EH (cell line): ENCODE results near the gene POMGNT1.
"Not testable (repeated sequence)": the region's sequence is repeated elsewhere in the genome, so short reads cannot be mapped to it uniquely, and the experiment has no call there.

Source experiments
- DNase-seq: peaks from one replicate; pipeline ENCODE4 v3.0.0-alpha.2; 2015; ENCODE audit warnings: low read depth

POMGNT1 gene

DNA sequence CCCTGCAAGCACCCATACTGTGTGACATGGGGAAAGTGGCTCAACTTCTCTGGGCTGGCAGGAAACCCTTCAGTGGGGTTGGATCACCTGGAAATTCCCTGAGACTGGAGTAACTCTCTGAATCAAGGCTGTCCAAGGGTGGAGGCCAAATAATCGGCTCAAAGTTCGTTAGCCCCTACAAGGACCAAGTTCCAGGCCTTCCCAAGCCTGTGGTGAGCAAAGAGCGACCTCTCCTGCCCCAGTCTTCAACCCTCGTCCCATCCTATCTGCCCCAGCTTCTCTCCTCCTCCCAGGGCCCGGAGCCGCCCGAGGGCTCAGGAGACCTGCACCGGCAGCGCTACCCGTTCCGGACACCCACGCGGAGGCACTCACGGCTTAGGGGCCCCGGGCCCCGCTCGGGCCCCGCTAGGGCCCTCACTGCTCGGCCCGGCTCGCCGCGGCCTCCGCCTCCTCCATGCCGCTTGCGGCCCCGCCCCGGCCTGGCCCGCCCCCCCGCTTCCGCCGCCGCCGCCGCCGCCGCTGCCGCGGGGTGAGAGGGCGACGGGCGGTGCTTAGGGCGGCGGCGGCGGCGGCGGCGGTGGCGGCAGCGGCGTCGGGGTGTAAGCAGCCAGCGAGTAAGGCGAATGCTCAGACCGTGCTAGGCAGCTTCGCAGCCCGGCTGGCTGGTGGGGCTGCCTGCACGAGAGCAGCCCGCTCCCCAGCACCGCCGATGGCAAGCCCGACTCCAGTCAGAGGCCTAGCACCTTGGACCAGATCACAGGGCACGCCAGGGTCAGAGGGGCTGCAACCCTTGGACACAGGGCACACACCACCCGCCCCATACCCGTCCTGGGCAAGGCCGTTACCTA is at the start of gene POMGNT1:
Gene POMGNT1 (minus strand): TSS at position 471 of the 848 bp plus-strand sequence. CDS start 613 bp downstream, outside the sequence.
- peak; percentile 75 for DNase-seq

- peak; percentile 99 for DNase-seq
These were observed 49.3 kb upstream of the POMGNT1 start, which contains the start of gene RAD54L for GRCh38 chr1:46247436-46248121. TSS of gene RAD54L (plus strand) at chr1:46247763. CDS start at chr1:46248406, 643 bp downstream.

- DNase-seq, result peak; percentile 67
These were observed 48.6 kb upstream of the POMGNT1 start for GRCh38 chr1:46246548-46247435.

DNA sequence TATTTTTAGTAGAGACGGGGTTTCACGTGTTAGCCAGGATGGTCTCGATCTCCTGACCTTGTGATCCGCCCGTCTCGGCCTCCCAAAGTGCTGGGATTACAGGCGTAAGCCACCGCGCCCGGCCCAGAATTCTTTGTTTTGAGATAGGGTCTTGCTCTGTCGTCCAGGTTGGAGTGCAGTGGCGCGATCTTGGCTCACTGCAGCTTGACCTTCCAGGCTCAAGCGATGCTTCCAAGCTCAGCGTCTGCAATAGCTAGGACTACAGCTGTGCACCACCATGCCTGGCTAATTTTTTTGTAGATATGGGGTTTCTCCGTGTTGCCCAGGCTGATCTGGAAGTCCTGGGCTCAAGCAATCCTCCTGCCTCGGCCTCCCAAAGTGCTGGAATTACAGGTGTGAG is 47.9 kb upstream of the POMGNT1 start:
- not testable (repeated sequence) for DNase-seq

GRCh38 chr1:46244656-46245371 is 46.6 kb upstream of the POMGNT1 start:
- DNase-seq, result peak; percentile 48

- not testable (repeated sequence) for DNase-seq
These were observed 45.6 kb upstream of the POMGNT1 start for GRCh38 chr1:46243831-46244230.

GRCh38 chr1:46242918-46243317 is 44.7 kb upstream of the POMGNT1 start:
- no peak for DNase-seq

DNA sequence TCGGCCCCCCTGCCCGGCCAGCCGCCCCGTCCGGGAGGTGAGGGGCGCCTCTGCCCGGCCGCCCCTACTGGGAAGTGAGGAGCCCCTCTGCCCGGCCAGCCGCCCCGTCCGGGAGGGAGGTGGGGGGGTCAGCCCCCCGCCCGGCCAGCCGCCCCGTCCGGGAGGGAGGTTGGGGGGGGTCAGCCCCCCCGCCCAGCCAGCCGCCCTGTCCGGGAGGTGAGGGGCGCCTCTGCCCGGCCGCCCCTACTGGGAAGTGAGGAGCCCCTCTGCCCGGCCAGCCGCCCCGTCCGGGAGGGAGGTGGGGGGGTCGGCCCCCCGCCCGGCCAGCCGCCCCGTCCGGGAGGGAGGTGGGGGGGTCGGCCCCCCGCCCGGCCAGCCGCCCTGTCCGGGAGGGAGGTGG is 43.5 kb upstream of the POMGNT1 start:
- not testable (repeated sequence) for DNase-seq

- DNase-seq, result peak; percentile 45
These were observed 40.6 kb upstream of the POMGNT1 start for GRCh38 chr1:46238865-46239264.

DNA sequence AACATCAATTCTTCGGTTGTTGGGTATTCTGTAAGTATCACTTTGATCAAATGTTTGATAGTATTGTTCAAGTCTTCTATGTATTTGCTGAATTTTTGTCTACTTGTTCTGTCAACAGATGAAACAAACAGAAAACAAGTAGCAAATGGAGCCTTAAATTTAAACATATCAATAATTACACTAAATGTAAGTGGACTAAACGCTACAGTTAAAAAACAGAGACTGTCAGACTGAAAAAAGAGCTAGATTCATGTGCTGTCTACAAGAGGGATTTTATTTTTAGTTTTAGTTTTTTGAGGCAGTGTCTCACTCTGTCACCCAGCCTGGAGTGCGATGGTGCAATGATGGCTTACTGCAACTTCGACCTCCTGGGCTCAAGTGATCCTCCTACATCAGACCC is 38.6 kb upstream of the POMGNT1 start:
- no peak for DNase-seq

DNA sequence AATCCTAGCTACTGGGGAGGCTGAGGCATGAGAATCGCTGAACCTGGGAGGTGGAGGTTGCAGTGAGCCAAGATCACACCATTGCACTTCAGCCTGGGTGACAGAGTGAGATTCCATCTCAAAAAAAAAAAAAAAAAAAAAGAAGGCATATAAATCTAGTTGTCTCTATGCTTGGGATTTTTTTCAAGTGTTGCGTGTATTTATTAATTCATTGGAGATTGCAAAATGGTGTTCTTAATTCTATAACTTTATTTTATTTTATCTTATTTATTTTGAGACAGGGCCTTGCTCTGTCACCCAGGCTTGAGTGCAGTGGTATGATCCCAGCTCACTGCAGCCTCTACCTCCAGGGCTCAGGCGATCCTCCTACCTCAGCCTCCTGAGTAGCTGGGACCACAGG is 33.0 kb upstream of the POMGNT1 start:
- not testable (repeated sequence) for DNase-seq

DNA sequence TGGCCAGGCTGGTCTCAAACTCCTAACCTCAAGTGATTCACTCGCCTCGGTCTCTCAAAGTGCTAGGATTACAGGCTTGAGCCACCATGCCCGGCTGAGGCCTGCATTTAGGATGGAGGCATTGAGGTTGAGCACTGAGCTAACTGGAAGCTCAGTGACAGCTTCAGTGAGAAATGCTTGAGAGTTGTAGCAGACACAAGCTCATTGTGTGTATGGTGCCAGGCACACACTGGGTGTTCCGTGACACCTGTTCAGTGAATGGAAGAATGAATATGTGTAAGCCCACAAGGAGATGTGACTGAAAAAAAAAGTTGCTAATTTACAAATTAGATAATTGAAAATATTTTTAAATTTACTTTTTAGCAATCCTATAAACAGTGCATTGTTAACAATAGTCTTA is 26.7 kb upstream of the POMGNT1 start:
- DNase-seq, result no peak

GRCh38 chr1:46223472-46223943 is 25.3 kb upstream of the POMGNT1 start:
- peak; percentile 90 for DNase-seq

GRCh38 chr1:46223055-46223454 is 24.8 kb upstream of the POMGNT1 start:
- not testable (repeated sequence) for DNase-seq

GRCh38 chr1:46221749-46222148 is 23.5 kb upstream of the POMGNT1 start:
- no peak for DNase-seq

DNA sequence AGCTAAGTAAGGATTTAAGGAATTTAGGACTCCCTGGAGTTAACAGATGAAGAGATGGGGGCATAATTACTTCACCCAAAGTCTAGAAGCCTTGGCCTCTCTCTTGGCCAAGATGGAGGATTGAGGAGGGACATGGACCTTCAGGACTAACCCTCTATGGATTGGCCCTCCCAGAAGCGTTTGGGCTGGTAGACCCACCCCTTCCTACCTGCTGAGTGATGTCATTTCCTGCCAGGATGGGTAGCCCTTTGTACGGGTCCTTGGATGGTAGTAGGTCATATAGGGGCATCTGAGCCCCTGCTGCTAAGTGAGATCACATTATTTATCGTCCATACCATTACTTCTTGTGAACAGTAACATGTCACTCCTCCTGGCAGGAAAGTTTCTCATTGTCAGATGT is 22.6 kb upstream of the POMGNT1 start:
- no peak for DNase-seq

DNA sequence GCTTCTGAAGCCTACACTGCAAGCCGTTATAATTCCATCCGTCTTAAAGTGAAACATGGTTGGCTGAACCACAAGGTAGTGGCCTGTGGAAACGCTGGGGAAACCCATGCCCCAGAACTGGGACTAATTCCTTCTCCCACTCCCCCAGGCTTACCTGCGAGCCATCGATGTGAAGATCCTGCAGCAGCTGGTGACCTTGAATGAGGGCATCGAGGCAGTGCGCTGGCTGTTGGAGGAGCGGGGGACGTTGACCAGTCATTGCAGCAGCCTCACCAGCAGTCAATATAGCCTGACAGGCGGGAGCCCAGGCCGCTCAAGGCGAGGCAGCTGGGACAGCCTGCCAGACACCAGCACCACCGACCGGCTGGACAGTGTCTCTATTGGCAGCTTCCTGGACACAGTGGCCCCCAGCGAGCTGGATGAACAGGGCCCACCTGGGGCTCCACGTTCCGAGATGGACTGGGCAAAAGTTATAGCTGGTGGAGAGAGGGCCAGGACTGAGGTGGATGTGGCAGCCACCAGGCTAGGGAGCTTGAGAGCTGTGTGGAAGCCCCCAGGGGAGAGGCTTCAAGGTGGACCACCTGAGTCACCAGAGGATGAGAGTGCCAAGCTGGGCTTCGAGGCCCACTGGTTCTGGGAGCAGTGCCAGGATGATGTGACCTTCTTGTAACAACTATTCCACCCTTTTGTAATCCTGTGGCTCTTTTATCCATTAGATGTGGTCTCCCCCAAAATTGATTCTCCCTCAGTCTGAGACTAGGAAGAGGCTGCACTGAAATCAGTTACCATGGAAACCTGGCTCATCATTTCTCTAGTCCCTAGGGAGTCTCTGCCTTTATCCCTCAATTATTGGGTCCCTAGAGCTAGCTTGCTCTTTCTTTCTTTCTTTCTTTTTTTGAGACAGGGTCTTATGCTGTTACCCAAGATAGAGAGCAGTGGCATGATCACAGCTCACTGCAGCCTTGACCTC is 21.6 kb upstream of the POMGNT1 start:
- no peak for DNase-seq

GRCh38 chr1:46218443-46218842 is 20.2 kb upstream of the POMGNT1 start:
- DNase-seq, result no peak

GRCh38 chr1:46215504-46215903 is 17.3 kb upstream of the POMGNT1 start:
- no peak for DNase-seq

DNA sequence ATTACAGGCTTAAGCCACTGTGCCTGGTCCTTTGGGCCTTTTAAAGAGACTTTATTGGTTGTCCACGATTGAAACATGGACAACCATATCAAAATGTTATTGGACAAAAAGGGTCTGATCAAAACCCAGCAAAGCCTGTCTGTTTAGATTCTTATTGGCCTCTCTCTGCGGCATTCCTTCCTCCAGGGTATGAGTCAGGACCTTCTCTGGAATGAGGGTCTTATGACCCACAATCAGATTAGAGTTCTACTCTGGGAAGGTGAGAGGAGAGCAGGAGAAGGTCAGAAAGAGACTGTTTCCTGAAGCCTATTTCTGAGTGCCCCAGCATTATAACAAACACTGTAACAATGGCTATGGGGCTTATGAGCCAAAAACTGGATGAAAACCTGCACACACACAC is 12.8 kb upstream of the POMGNT1 start:
- DNase-seq, result no peak
